BE2C (cell line): ENCODE results near the gene SETSIP.
"Not testable (repeated sequence)": the region's sequence is repeated elsewhere in the genome, so short reads cannot be mapped to it uniquely, and the experiment has no call there.

Source experiments
- DNase-seq: peaks from one replicate; pipeline ENCODE4 v3.0.0-alpha.2; 2020
- H3K27me3 ChIP-seq: fragments of 250-450 bp; sonication (Bioruptor Pico); 2 replicates; pipeline ENCODE4 v1.5.1; 2020; ENCODE audit warnings: mild to moderate bottlenecking
- H3K36me3 ChIP-seq: fragments of 250-450 bp; sonication (Bioruptor Pico); 2 replicates; pipeline ENCODE4 v1.5.1; 2020; ENCODE audit warnings: mild to moderate bottlenecking
- H3K4me1 ChIP-seq: fragments of 250-450 bp; sonication (Bioruptor Pico); 2 replicates; pipeline ENCODE4 v1.5.1; 2020
- H3K4me3 ChIP-seq: 2 replicates; pipeline ENCODE4 v1.5.1; 2011; ENCODE audit warnings: low read depth, low read length
- H3K9me3 ChIP-seq: fragments of 250-450 bp; sonication (Bioruptor Pico); 2 replicates; pipeline ENCODE4 v1.5.1; 2020
- TF ChIP-seq, protein P1 (sequence below): IDR thresholded peaks from 2 replicates; pipeline ENCODE4 v1.5.1; 2012; ENCODE audit warnings: mild to moderate bottlenecking, low read depth, low read length

Gene SETSIP

GRCh38 chr1:92085727-92086126 lies 10.5 kb upstream of the SETSIP start:
- Histone ChIP-seq H3K9me3 (no peaks in the 10 kb centered on the region), H3K27me3 (no peaks in the 10 kb centered on the region), H3K4me1 (no peaks in the 10 kb centered on the region), H3K4me3 (no peak overlapping the region), H3K36me3 (no peaks in the 10 kb centered on the region)
- TF ChIP-seq, protein P1, sequence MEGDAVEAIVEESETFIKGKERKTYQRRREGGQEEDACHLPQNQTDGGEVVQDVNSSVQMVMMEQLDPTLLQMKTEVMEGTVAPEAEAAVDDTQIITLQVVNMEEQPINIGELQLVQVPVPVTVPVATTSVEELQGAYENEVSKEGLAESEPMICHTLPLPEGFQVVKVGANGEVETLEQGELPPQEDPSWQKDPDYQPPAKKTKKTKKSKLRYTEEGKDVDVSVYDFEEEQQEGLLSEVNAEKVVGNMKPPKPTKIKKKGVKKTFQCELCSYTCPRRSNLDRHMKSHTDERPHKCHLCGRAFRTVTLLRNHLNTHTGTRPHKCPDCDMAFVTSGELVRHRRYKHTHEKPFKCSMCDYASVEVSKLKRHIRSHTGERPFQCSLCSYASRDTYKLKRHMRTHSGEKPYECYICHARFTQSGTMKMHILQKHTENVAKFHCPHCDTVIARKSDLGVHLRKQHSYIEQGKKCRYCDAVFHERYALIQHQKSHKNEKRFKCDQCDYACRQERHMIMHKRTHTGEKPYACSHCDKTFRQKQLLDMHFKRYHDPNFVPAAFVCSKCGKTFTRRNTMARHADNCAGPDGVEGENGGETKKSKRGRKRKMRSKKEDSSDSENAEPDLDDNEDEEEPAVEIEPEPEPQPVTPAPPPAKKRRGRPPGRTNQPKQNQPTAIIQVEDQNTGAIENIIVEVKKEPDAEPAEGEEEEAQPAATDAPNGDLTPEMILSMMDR = no peak
- DNase-seq = no peak

DNA sequence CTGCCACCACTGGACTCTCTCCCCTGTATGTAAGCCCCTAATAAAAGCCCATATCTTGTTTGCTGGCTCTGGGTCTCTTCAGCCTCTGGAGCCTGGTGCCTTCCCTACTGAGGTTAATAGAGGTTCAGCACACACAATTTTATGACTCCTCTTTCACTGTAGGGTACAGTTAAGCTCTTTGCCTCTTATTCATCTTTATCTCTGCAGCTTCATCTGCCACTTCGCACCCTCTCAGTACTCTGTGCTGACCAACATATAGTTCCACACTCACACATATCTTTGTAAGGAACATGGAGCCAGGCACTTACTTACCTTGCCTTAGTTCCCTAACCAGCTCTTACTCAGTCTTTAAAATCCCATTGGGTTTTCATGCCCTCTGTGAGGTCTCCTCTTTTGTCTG lies 9.4 kb upstream of the SETSIP start:
- H3K4me3 ChIP-seq = no peak overlapping the region
- H3K4me1 ChIP-seq = no peaks in the 10 kb centered on the region
- no peaks in the 10 kb centered on the region for H3K27me3 ChIP-seq
- H3K9me3 ChIP-seq = no peaks in the 10 kb centered on the region
- no peak for DNase-seq
- TF ChIP-seq, protein P1 = no peak
- H3K36me3 ChIP-seq = no peaks in the 10 kb centered on the region

GRCh38 chr1:92081031-92081430 lies 5.8 kb upstream of the SETSIP start:
- H3K4me3 ChIP-seq = no peak overlapping the region; the same call in 1 of the 2 replicates
- H3K9me3 ChIP-seq = no peaks in the 10 kb centered on the region
- no peaks in the 10 kb centered on the region for H3K36me3 ChIP-seq
- no peak for DNase-seq
- no peaks in the 10 kb centered on the region for H3K27me3 ChIP-seq
- H3K4me1 ChIP-seq = no peaks in the 10 kb centered on the region
- TF ChIP-seq, protein P1 = no peak

- TF ChIP-seq, protein P1 = no peak
- peak; percentile 24 for DNase-seq
- Histone ChIP-seq H3K9me3 (no peaks in the 10 kb centered on the region), H3K4me1 (no peaks in the 10 kb centered on the region), H3K36me3 (no peaks in the 10 kb centered on the region), H3K27me3 (no peaks in the 10 kb centered on the region), H3K4me3 (peak within 1 kb of the TSS; percentile 65)
These were observed 5.1 kb upstream of the SETSIP start, which contains the start of gene BTBD8 for GRCh38 chr1:92080128-92080985. TSS of gene BTBD8 (plus strand) at chr1:92080345. CDS start at chr1:92080572, 227 bp downstream.

DNA sequence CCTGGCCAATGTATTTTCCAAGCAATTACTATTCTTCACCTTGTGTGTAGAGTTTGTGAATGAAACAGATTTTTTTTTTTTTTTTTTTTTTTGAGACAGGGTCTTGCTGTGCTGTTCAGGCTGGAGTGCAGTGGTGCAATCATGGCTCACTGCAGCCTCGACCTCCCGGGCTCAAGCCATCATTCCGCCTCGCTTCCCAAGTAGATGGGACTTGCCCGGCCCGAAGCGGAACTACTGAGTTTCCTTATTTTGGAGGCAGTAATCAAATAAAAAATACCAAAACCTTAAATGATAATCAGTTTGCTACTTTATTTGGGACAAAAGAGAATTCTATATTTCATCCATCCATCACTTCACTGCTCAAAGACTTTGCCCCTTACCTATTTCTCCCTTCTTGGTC lies 4.2 kb upstream of the SETSIP start:
- no peaks in the 10 kb centered on the region for H3K9me3 ChIP-seq
- no peak overlapping the region for H3K4me3 ChIP-seq
- H3K4me1 ChIP-seq = no peaks in the 10 kb centered on the region
- TF ChIP-seq, protein P1 = no peak
- no peaks in the 10 kb centered on the region for H3K36me3 ChIP-seq
- no peaks in the 10 kb centered on the region for H3K27me3 ChIP-seq
- no peak for DNase-seq

DNA sequence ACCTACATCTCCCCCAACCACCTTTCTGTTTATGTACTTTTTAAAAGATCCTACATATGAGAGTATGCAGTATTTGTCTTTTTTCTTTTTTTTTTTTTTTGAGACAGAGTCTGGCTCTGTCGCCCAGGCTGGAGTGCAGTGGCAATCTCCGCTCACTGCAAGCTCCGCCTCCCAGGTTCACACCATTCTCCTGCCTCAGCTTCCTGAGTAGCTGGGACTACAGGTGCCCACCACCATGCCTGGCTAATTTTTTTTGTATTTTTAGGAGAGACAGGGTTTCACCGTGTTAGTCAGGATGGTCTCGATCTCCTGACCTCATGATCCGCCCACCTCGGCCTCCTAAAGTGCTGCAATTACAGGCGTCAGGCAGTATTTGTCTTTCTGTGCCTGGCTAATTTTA lies 2.9 kb upstream of the SETSIP start:
- DNase-seq, H3K36me3 ChIP-seq, H3K27me3 ChIP-seq, H3K9me3 ChIP-seq, H3K4me1 ChIP-seq, H3K4me3 ChIP-seq: not testable (repeated sequence)
